SU-DHL-6 (cell line): ENCODE measurements around the gene DOK7.

Source experiments
- EZH2phosphoT487 ChIP-seq: fragments of 200-600 bp; sonication (generic), shearing (Covaris generic); conservative IDR thresholded peaks from 2 replicates; pipeline ENCODE4 v1.6.1; 2018; ENCODE audit warnings: mild to moderate bottlenecking, antibody characterized with exemption, low read length, moderate library complexity, mixed read lengths
- TF ChIP-seq, protein P1 (sequence below): fragments of 200-600 bp; sonication (generic); IDR thresholded peaks from one replicate; pipeline ENCODE4 v1.5.1; 2017; ENCODE audit warnings: antibody characterized with exemption, mild to moderate bottlenecking, low read length, moderate library complexity; ENCODE audit not compliant: insufficient read depth, poor library complexity, severe bottlenecking

DNA sequence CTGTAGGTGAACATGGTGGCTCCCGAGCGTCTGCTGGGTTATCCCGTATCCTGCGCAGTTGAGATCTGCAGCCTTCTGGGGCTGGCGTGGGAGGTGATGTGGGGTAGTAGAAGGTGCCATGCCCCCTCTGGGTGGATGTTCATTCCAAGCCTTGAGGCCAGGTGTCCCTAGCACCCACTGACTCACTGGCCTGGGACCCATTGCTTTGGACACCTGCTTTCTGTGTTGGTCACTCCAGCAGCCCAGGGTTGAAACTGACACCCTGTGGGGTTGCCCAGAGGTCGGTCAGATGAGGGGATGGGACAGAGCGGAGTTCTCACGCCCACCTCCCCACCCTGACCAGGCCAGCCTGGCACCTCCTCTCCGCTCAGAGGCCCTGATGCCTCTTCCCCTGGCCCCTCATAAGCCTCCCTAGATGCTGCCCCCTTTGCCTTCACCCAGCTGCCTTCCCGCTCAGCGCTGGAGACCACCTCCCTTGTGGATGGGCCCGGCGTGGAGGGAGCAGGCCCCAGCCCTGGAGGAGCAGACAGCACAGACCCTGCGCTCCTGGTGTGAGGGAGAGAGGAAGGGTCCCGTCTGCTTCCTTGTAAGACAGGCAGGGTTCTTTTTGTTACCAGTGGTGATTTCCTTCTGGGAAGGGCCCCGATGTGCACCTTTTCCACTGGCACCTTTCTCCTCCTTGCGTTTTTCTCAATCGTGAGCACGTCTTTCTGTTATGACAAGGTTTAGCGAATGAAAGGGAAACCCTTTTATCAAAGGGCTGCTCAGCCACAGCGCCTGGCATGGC, 2.0 kb downstream of the DOK7 start:
- TF ChIP-seq, protein P1, sequence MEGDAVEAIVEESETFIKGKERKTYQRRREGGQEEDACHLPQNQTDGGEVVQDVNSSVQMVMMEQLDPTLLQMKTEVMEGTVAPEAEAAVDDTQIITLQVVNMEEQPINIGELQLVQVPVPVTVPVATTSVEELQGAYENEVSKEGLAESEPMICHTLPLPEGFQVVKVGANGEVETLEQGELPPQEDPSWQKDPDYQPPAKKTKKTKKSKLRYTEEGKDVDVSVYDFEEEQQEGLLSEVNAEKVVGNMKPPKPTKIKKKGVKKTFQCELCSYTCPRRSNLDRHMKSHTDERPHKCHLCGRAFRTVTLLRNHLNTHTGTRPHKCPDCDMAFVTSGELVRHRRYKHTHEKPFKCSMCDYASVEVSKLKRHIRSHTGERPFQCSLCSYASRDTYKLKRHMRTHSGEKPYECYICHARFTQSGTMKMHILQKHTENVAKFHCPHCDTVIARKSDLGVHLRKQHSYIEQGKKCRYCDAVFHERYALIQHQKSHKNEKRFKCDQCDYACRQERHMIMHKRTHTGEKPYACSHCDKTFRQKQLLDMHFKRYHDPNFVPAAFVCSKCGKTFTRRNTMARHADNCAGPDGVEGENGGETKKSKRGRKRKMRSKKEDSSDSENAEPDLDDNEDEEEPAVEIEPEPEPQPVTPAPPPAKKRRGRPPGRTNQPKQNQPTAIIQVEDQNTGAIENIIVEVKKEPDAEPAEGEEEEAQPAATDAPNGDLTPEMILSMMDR: no peak
- TF ChIP-seq EZH2phosphoT487: no peak
